GM21515 (cell line): Measurements from ENCODE around the gene ELL2.

Source experiments
- ATAC-seq: cut with Tn5 transposase; IDR thresholded peaks from one replicate; pipeline ENCODE4 v1.9.1; 2021; ENCODE audit not compliant: unreplicated experiment

Gene ELL2

DNA sequence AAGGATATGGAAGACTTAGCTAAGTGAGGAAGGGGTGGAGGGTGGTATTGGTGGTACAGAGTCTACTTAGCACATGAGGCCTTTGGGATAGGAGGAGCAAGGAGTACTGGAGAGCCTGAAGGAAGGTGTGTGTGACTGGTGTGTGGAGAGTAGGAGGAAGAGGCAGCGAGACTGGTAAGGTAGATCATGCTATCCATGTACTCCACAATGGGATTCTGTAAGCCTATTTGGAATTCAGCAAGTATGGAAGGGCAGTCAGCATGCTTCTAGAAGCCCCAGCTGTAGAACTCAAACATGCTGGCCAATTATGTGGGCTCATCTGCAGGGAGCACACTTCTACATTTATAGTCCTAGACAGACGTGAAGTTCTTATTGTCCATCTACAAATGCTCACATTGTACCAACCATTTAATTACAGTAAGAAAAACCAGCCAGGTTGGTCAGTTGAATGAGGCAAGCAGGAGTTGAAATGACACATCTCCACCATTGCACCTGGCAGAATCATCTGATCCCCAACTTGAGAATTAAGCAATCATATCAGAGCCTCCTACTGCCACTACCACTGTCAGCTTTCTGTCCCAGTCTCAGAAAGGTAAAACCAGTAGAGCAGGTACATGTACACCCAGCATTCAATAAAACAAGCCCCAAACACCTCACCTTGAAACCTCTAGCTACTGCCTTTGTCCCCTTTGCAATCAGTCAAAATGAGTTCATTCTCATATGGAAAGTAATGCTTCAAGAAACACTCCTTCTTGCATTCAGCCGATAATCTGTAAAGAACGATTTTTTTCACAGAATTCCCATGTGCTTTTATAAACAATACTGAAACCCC, 78.2 kb downstream of the ELL2 start:
- peak; percentile 45 for ATAC-seq

DNA sequence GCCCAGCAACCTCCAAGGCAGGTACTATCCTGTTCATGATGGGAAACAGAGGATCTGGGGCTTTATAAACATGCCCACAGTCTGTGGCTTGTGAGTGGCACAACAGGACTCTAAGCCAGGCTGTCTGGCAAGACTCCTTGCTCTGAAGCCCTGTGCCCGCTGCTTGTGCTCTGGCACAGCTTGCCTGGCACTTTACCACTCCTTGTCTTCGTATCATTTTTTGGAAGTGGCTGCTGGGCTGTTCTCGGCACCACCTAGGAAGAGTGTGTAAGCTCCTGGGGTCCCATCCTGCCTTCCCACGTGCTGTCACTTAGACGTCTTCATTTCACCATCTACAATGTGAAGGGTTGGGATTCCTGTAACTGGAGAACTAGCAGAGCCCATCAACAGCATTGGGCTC, 79.8 kb downstream of the ELL2 start:
- ATAC-seq, result no peak

DNA sequence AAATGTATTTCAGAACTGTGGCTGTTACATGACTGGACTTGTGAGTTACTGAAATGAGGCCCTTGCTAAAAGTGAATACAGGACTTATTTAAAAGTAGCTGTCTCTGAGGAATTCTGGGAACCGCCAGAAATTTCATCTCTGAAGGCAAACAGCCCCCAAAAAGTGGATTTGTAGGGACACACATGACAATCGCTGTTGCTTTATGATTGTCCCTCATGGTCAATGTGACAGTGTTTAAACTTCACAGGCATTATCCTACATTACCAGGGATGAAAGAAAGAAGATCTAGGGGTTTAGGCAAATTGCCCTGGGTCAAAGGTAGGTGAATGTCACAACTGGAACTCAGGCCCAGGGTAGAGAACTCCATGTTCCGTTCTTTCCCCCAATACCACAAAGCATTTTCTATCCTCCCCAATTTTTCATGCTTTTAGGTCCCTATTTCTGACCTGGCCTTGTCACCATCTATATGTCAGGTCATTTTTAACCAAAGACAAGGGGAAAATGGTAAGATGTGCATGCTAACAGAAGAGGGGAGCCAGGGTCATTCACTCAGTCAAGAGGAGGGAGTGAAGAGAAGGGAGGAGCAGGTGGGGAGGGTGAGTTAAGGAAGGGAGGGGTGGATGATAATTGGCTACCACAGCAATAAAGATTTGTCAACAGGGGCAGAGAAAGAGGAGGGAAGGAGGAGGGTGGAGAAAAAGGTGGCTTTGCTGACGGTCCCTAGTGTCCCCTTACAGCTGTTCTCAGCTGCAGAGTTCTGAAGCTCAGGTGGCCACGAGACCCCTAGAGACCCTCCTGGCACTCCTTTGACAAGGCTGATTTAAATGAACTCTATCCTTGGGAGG, 81.3 kb downstream of the ELL2 start:
- no peak for ATAC-seq

DNA sequence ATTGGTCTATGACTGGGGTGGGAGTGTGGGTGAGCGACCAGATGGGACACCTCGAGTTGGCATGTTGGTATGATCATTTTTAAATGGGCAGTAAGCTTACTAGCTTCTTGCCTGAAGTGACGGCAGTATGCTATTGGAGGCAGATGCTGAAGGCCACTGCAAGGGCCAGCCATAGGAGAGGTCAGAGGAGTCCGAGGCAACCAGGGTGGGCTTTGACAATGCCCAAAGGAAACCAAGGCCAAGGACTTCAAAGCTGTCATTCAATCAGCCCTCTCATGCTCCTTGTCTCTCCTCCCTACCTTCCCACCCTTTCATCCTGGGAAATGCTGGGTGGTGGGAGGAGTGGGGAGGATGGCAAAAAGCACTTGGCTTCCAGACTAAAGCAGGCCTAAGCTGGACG, 82.0 kb downstream of the ELL2 start:
- no peak for ATAC-seq

DNA sequence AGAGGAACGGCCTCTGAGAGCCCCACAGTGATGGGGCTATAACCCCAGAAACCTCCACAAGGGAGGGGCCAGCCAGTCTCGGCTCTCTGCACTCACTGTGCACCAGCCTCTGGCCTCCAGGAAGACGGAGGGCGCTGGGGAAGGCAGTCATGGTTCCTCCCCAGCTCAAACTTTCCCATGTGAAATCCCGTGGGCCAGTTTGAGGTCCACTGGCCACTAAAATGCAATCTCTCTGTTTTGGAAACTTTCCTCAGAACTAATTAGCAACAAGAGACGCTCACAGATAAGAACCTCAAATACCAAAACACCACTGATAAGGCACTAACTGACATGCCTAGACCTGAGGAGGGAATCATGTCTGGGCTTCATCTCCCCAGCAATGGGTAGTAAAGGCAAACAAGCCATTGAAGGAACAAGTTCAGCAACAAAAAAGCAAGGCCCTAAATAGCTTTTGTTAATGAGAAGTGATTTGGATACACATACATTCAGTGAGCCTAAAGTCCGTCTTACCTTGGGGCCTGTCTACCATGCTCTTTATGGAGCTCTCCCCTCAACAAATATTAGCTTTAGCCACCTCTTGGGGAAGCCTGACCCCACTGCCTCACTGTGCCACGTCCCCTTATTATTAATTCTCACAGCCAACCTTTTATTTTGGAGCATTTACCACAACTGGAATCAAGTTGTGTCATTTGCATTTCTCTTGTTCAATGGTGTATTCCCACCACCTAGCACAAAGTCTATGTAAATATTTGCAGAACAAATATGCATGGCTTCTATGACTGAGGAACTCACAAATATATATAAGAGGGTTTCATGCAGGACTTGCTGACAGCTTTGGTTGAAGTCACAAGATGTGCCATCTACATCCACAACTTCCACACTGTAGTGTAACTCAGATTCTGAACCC, 83.0 kb downstream of the ELL2 start:
- ATAC-seq, result peak; percentile 74

DNA sequence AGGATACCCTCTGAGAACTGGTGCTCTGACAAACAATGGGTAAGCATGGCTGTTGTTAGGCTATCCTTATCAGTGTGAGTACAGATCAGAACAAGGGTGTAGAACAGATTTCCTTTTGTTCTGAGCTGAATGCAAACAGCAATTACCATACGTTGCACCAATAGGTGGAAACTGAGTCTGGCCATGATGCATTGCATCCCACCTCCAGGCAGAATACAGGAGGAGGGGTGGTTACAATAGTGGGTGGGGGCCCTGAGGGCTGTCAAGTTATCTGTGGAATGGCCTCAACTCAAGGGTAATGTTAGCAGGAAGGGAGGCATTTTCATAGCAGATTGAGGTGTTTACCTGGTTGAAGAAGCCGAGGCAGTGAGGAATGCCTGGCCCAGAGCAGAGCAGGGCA, 84.9 kb downstream of the ELL2 start:
- no peak for ATAC-seq

DNA sequence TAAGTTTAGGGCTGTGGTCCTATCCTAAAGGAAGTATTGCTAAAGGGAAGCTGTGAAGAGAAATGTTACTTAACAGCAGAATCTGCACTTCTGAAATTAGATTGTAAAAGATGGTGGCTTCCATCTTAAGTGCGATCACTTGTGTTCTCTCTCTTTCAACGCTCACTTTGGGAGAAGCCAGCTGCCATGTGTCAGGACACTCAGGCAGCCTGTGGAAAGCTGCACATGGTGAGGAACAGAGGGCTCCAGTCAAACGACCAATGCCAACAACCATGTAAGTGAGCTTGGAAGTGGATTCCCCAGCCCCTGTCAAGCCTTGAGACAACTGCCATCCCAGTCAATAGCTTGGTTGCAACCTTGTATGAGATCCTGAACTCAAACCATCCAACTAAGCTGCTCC, 87.4 kb downstream of the ELL2 start:
- ATAC-seq, result no peak

DNA sequence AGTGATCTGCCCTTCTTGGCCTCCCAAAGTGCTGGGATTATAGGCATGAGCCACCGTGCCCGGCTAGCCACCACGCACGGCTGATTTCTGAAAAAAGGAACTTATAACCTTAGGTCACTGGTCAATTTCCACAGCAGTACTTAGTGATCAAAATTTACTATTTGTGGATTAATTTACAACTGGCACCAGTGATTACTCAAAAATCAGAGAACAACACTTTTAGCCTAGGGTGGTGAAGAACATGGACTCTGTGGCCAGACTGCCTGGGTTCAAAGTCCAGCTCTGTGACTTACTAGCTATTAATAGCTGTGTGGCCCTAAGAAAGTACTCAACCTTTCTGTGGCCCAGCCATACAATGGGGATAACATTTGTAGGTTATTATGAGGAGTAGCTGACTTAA, 88.3 kb downstream of the ELL2 start:
- ATAC-seq, result no peak

DNA sequence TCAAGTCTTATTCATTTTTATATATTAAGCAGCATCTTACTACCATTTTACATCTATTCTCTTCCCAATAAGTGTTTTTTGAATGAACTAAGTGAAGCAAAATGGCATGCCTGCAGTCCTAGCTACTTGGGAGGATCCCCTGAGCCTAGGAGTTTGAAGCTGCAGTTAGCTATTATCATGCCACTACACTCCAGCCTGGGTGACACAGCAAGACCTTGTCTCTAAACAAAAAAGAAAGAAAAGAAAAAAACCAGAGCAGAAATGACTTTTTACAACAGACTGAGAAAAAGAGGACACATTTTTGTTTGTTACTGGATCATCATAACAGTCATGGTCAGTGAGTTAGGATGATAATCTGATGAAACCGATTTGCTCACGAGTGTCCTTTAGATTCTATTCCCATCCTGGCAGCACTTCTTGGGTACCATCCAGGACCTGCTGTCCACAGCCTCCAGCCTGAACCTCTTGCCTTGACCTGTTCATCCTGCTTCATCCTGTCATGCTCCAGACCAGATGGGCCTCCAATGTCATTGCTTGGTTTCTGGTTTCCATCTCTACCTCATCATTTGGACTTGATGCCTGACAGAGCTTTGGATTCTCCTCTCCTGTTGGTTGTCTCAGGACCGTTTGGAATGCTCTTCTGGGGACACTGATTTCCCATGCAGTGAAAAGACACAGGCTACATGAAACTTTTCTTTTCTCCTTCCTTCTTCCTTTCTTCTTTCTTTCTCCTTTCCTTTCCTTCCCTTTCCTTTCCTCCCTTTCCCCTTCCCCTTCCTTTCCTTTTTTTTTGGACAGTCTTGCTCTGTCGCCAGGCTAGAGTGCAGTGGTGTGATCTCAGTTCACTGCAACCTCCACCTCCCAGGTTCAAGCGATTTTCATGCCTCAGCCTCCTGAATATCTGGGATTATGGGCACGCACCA, 89.0 kb downstream of the ELL2 start:
- no peak for ATAC-seq

DNA sequence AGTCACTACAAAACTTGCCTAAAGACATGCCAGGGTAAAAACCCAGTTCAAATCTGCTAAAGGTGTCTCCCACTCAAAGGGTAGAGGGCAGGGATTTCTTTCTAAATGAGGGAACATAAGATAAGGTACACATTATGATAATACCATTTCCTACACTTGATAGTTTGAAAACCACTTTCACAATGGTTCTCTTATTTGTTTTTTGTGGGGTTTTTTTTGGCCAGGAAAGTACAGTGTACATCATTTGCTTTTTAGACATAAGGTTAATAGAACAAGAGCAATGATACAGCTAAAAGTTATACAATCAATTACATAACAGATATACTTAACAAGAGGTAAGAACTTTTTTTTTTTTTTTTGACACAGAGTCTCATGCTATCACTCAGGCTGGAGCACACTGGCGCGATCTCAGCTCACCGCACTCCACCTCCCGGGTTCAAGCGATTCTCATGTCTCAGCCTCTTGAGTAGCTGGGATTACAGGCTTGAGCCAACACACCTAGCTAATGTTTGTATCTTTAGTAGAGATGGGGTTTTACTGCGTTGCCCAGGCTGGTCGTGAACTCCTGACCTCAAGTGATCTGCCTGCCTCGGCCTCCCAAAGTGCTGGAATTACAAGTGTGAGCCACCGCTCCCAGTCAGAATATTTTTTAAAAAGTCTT, 90.4 kb downstream of the ELL2 start:
- ATAC-seq, result no peak

DNA sequence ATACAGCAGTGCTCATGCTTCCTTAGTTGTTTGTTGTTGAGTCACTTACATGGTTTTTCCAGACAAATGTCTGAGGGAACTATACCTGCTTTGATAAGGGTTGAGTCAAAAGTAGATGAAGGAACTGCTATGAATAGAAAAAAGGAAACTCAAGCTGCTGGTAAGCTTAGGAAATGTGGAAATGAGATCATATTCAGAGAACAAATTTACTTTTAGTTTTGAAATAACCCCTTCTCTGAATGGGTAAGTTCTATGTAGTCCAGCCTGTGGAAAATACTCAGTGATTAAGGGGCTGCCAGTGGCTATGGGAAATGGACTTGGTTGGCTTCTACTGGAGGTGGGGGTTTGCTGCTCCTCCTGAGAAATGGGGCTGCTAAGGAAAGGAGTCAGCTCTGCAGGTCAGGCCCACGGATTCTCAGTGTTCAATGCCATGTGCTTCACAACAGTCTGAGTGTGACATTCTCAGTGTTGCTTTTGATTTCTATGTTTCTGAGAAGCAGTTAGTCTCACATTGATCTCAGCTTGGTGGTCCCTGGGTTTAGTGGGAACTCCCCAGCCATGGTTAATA, 91.5 kb downstream of the ELL2 start:
- ATAC-seq, result peak; percentile 71

DNA sequence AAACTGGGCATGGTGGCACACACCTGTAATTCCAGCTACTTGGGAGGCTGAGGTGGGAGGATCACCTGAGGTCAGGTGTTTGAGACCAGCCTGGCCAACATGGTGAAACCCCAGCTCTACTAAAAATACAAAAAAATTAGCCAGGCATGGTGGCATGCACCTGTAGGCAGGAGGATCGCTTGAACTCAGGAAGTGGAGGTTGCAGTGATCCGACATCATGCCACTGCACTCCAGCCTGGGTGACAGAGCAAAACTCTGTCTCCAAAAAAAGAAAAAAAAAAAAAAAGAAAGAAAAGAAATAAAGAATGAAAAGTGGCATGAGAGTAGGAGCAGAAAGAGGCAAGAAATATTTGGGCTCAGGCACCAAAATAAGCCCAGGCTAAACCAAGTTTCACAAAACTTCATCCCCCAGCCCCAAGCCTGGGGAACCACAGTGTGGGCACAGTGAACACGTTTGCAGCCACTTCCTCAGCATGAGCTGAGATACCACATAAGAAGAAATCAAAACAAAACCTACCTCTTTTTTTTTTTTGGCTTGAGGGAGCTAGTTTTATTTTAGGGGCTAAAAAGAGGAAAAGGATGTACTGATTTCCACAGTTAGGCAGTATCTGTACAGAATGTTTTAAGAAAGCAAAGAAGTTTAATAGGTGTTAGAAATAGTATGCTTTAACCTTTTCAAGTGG, 92.3 kb downstream of the ELL2 start:
- peak; percentile 39 for ATAC-seq

DNA sequence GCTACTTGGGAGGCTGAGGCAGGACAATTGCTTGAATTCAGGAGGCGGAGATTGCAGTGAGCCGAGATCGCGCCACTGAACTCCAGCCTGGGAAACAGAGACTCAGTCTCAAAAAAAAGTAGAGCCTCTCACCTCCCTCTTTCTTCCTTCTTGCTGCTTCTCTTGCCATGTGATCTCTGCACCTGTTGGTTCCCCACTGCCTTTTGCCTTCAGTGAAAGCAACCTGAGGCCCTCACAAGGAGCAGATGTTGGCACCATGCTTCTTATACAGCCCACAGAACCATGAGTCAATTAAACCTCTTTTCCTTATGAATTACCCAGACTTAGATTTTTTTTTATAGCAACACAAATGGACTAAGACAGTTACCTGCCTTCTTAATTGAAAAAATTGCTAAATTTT, 93.5 kb downstream of the ELL2 start:
- ATAC-seq, result no peak

DNA sequence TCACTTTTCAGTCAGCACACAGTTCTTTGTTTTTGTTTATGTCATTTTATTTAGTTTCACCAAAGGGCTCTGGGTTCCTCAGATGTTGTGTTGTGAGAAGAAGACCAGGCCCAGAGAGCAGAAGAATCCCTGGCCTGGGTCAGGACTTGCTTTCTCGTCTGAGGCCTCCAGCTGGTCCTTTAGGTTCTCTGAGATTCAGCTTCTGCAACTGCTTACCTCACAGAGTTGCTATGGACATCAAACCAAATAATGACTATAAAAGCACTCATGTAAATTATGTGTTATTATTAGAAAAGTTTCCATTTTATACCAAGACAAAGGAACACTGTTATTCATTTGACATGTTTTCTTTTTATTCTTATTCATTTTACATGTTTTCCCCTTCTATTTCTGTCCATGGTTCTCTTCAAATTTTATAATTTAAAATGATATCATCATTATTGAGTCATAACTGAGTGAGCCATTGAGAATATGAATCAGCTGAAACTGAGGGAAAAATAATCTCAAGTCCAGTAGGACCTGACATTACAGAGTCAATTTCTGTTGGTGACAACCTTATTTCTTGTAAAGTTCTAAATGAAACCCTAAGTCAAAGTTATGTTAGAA, 95.1 kb downstream of the ELL2 start:
- no peak for ATAC-seq

DNA sequence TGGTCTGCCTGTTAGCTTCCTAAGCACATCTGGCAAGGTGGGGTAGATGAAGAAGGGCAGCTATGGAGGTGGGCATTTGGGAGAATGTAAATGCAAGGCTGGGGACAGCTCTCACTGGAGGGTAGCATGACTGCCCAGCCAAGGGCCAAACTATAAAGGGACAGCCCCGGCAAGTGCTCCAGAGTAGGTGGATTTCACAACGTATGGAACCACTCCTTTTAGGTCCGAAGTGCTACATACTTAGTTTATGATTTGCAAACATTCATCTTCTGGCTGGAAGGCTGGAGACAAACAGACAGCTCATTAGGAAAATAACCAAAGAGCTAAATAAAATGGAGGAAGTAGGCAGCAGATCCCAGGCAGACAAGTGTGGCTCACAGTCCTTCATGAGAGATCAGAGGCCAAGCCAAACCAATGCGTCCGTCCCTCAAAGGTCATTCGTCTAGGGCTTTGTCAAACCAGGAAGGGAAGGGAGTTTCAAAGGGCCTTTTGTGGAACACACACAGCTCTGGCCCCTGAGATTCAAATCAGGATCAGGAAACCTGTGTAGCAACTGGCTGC, 96.6 kb downstream of the ELL2 start:
- no peak for ATAC-seq

DNA sequence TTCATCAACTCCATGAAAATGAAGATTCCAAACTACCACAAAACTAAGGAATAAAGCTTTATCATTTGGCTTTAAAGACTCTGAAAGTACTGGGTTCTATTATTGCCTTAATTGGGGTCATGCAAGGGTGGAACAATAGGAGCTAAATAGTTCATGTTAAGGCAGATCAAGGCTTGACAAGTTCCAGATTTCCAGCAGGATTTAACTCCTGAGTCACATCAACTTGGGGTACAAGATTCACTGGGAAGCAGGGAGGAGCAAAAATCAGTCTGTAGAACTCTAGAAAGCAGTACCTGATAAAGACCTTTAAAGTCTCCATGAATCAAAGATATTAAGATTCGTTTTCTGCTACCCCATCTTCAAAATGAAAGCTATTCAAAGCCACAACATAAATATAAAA, 97.2 kb downstream of the ELL2 start:
- no peak for ATAC-seq

DNA sequence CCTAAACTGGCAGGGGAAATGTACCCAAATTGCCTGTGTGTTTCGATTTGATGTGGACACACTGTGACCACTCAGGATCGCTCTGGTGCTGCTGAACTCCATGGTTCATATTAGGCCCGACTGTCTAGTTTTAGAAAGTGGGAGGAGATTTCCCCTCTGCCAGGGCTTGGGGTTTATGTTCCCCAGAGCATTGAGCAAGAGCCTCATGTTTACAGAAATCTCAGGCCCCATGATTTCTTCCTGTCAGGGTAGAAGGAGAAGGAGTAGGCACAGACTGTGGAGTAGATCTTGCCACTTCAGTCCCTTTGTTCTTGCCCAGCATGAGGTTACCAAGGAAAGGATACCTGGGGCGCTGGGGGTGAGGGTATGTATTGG, 98.3 kb downstream of the ELL2 start:
- ATAC-seq, result no peak
